Retinal pigment epithelial cell (primary cell): Measurements from ENCODE around the gene DARS1.
A peak's percentile ranks its signal among the peaks of the same experiment; 100 is the strongest.
"Not testable (repeated sequence)": the region's sequence is repeated elsewhere in the genome, so short reads cannot be mapped to it uniquely, and the experiment has no call there.

ENCODE experiments used
- DNase-seq: peaks from one replicate; pipeline ENCODE4 v3.0.0-alpha.2; 2010; ENCODE audit warnings: low read depth
- H3K4me3 ChIP-seq: 2 replicates; pipeline ENCODE4 v1.5.1; 2011; ENCODE audit warnings: mild to moderate bottlenecking, low read length, control low read depth, moderate library complexity
- CTCF ChIP-seq: conservative IDR thresholded peaks from 2 replicates; pipeline ENCODE4 v1.5.1; 2011; ENCODE audit warnings: low read depth, low read length, control low read depth, inconsistent platforms

Gene DARS1

GRCh38 chr2:135885709-135886108 lies 99.7 kb downstream of the DARS1 start:
- H3K4me3 ChIP-seq, result no peak overlapping the region
- TF ChIP-seq CTCF, result no peak
- no peak for DNase-seq

- no peak for TF ChIP-seq CTCF
- no peak for DNase-seq
- H3K4me3 ChIP-seq, result no peak overlapping the region
These were observed 103.0 kb downstream of the DARS1 start for GRCh38 chr2:135882415-135882814.

GRCh38 chr2:135876770-135877169 lies 108.7 kb downstream of the DARS1 start:
- DNase-seq, result not testable (repeated sequence)
- peak overlapping the region; percentile 55 for H3K4me3 ChIP-seq

GRCh38 chr2:135876066-135876711 lies 109.2 kb downstream of the DARS1 start, which contains the start of gene MCM6:
TSS of gene MCM6 (minus strand) at chr2:135876443. CDS start at chr2:135876365, 78 bp downstream.
- peak; percentile 93 for DNase-seq
- no peak for TF ChIP-seq CTCF
- peak within 1 kb of the TSS; percentile 55 for H3K4me3 ChIP-seq

- peak overlapping the region; percentile 55 for H3K4me3 ChIP-seq
- DNase-seq, result no peak
- TF ChIP-seq CTCF, result no peak
These were observed 109.8 kb downstream of the DARS1 start for GRCh38 chr2:135875491-135876065.

- H3K4me3 ChIP-seq, result peak overlapping the region; percentile 55
- TF ChIP-seq CTCF, result no peak
- no peak for DNase-seq
These were observed 110.6 kb downstream of the DARS1 start for GRCh38 chr2:135874777-135875365.

GRCh38 chr2:135870571-135870970 lies 114.9 kb downstream of the DARS1 start:
- no peak for DNase-seq
- no peak for TF ChIP-seq CTCF
- no peak overlapping the region for H3K4me3 ChIP-seq
